Caco-2 (cell line): ENCODE measurements around the gene RNF121. TPM values are rescaled to one million over a fixed set of nuclear protein-coding genes. Genes with fewer than 3 reads are reported as not detected.

Experiments
- BruUV-seq: library from RNA; stranded (reverse); fragments of 400-500 nt; replicated peaks from 2 replicates; lab custom pipeline; 2021; lab: Mats Ljungman, UMichigan
- CTCF ChIA-PET: fragments of 300-600 bp; sonication (Branson Sonifier 250); formaldehyde crosslinking; loops from one replicate; lab custom pipeline; 2022; ENCODE audit warnings: antibody characterized with exemption; lab: Charles Lee
- POLR2A ChIA-PET: fragments of 300-600 bp; sonication (Branson Sonifier 250); formaldehyde crosslinking; loops from one replicate; lab custom pipeline; 2022; ENCODE audit warnings: antibody characterized with exemption; lab: Charles Lee
- DNase-seq, 2 experiments: peaks; one replicate each; pipeline versions ENCODE4 v3.0.0 to v3.0.0-alpha.2; 2020 to 2022
- H3K27me3 ChIP-seq: replicated peaks from 2 replicates; pipeline ENCODE4 v1.6.0; 2011; ENCODE audit warnings: low read length; ENCODE audit not compliant: control insufficient read depth, insufficient read depth
- H3K36me3 ChIP-seq: 2 replicates; pipeline ENCODE4 v1.5.1; 2011; ENCODE audit warnings: low read length; ENCODE audit not compliant: control insufficient read depth, insufficient read depth
- H3K4me1 ChIP-seq: fragments of 250-450 bp; sonication (Bioruptor Pico); 2 replicates; pipeline ENCODE4 v1.5.1; 2020; ENCODE audit warnings: mild to moderate bottlenecking
- H3K4me3 ChIP-seq: 2 replicates; pipeline ENCODE4 v1.5.1; 2011; ENCODE audit warnings: low read depth, mild to moderate bottlenecking, control low read depth, low read length
- H3K9me3 ChIP-seq: fragments of 250-450 bp; sonication (Bioruptor Pico); 2 replicates; pipeline ENCODE4 v1.5.1; 2020; ENCODE audit warnings: mild to moderate bottlenecking, moderate library complexity
- H3K27ac Mint-ChIP-seq: one replicate; pipeline ENCODE4 v1.8.0; 2022; ENCODE audit warnings: mixed read lengths; ENCODE audit not compliant: unreplicated experiment
- H3K27me3 Mint-ChIP-seq: one replicate; pipeline ENCODE4 v1.8.0; 2022; ENCODE audit warnings: mixed read lengths; ENCODE audit not compliant: insufficient read depth, unreplicated experiment
- H3K36me3 Mint-ChIP-seq: one replicate; pipeline ENCODE4 v1.8.0; 2022; ENCODE audit warnings: mild to moderate bottlenecking, mixed read lengths; ENCODE audit not compliant: insufficient read depth, unreplicated experiment
- H3K4me1 Mint-ChIP-seq: one replicate; pipeline ENCODE4 v1.8.0; 2022; ENCODE audit warnings: low read depth, mixed read lengths; ENCODE audit not compliant: unreplicated experiment
- H3K4me3 Mint-ChIP-seq: one replicate; pipeline ENCODE4 v1.8.0; 2022; ENCODE audit warnings: mild to moderate bottlenecking, moderate library complexity, mixed read lengths; ENCODE audit not compliant: unreplicated experiment
- H3K9me3 Mint-ChIP-seq: one replicate; pipeline ENCODE4 v1.8.0; 2022; ENCODE audit warnings: mixed read lengths; ENCODE audit not compliant: unreplicated experiment
- intact Hi-C: fragments of 100-400 bp; cut with micrococcal nuclease; formaldehyde crosslinking; loops from one replicate; pipeline ENCODE4 v1.10.0; 2022; ENCODE audit not compliant: unreplicated experiment
- total RNA-seq: library from RNA; stranded (reverse); gene quantifications from 2 replicates; pipeline ENCODE4 v1.2.3, GENCODE V29; 2022
- TF ChIP-seq, protein P1 (sequence below), 2 experiments: fragments of 200-600 bp in 1 of 2; IDR thresholded peaks; 1 replicate in 1 of 2; 2 replicates in 1 of 2; pipeline versions ENCODE4 v1.5.1 to v1.8.0; 2011 to 2022; ENCODE audit warnings: antibody characterized with exemption in 1 of 2, control low read depth in 1 of 2, inconsistent platforms in 1 of 2, low read depth in 1 of 2, low read length in 1 of 2, mild to moderate bottlenecking in 1 of 2, moderate library complexity in 1 of 2; ENCODE audit not compliant: insufficient read depth in 1 of 2, severe bottlenecking in 1 of 2, unreplicated experiment in 1 of 2

RNF121 gene
- total RNA-seq, 1 experiment from 2014 or later: 146 TPM

DNA sequence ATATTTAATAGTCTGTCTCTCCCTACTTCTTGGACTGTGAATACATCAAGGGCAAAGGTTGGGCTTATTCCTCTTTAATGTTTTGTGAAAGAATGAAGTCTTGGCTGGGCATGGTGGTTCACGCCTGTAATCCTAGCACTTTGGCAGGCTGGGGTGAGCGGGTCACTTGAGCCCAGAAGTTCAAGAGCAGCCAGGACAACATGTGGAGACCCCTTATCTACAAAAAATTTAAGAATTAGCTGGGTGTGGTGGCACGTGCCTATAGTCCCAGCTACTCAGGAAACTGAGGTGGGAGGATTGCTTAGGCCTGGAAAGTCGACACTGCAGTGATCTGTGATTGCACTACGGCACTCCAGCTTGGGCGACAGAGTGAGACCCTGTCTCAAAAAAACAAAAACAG is 20.2 kb downstream of the RNF121 start:
- no peak overlapping the region for H3K4me3 ChIP-seq
- peaks cover 63% of the 10 kb centered on the region for H3K4me1 ChIP-seq
- BruUV-seq: no TSS peak
- POLR2A ChIA-PET: interaction anchor here (0.6 to 1.7 kb wide), 8 partner anchors 17 to 198 kb away, joined by 3 to 41 read pairs (median 3); partner anchors contain the start of genes ANAPC15, RNF121 and XNDC1N
- intact Hi-C loops: loop anchor here (5.0 kb wide), 1 partner anchor 273 kb away; the partner anchor contains the start of gene INPPL1
- CTCF ChIA-PET: interaction anchor here (0.6 to 1.7 kb wide), 11 partner anchors 9 to 735 kb away, joined by 3 to 15 read pairs (median 4); partner anchors contain the start of genes RNF121 and XNDC1N
- peak overlapping the region; percentile 87 for H3K27ac Mint-ChIP-seq
- no peaks in the 10 kb centered on the region for H3K27me3 Mint-ChIP-seq
- peaks cover 36% of the 10 kb centered on the region for H3K36me3 Mint-ChIP-seq
- TF ChIP-seq, protein P1, sequence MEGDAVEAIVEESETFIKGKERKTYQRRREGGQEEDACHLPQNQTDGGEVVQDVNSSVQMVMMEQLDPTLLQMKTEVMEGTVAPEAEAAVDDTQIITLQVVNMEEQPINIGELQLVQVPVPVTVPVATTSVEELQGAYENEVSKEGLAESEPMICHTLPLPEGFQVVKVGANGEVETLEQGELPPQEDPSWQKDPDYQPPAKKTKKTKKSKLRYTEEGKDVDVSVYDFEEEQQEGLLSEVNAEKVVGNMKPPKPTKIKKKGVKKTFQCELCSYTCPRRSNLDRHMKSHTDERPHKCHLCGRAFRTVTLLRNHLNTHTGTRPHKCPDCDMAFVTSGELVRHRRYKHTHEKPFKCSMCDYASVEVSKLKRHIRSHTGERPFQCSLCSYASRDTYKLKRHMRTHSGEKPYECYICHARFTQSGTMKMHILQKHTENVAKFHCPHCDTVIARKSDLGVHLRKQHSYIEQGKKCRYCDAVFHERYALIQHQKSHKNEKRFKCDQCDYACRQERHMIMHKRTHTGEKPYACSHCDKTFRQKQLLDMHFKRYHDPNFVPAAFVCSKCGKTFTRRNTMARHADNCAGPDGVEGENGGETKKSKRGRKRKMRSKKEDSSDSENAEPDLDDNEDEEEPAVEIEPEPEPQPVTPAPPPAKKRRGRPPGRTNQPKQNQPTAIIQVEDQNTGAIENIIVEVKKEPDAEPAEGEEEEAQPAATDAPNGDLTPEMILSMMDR (IDR thresholded peaks at IDR 0.05; ENCODE audit: insufficient read depth in 1 of 2, low read depth in 1 of 2, low read length in 1 of 2, severe bottlenecking in 1 of 2, unreplicated experiment in 1 of 2): no peak
- H3K36me3 ChIP-seq: no peaks in the 10 kb centered on the region
- DNase-seq: peak in 1 of 2 experiments; percentile 53
- no peaks in the 10 kb centered on the region for H3K27me3 ChIP-seq
- no peaks in the 10 kb centered on the region for H3K9me3 Mint-ChIP-seq
- peak overlapping the region; percentile 54 for H3K4me3 Mint-ChIP-seq
- peaks cover 29% of the 10 kb centered on the region for H3K4me1 Mint-ChIP-seq
- no peaks in the 10 kb centered on the region for H3K9me3 ChIP-seq

DNA sequence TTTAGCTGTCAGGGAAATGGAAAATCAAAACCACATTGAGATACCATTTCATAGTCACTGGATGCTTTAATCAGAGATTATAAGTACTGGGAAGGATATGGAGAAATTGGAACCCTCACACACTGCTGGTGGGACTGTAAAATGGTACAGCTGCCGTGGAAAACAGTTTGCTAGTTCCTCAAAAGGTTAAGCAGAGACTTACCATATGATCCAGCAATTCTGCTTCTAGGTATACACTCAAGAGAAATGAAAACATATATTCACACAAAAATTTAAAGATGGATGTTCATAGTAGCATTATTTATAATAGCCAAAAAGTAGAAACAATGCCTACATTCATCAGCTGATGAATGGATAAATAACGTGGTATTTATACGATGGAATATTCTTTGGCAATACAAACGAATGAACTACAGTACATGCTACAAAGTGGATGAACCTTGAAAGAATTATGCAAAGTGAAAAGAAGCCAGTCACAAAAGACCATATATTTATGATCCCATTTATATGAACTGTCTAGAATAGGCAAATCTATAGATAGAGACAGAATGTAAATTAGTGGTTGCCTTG is 23.0 kb downstream of the RNF121 start:
- ChIA-PET POLR2A (no interaction called here), CTCF (no interaction called here)
- BruUV-seq: no TSS peak
- intact Hi-C loops: no loop called here
- Mint-ChIP-seq H3K4me3 (no peak overlapping the region), H3K4me1 (peaks cover 13% of the 10 kb centered on the region), H3K27me3 (no peaks in the 10 kb centered on the region), H3K9me3 (no peaks in the 10 kb centered on the region), H3K27ac (no peak overlapping the region), H3K36me3 (peaks cover 28% of the 10 kb centered on the region)
- Histone ChIP-seq H3K4me1 (peaks cover 35% of the 10 kb centered on the region), H3K9me3 (no peaks in the 10 kb centered on the region), H3K4me3 (no peak overlapping the region), H3K27me3 (no peaks in the 10 kb centered on the region), H3K36me3 (no peaks in the 10 kb centered on the region)
- TF ChIP-seq, protein P1 (IDR thresholded peaks at IDR 0.05; ENCODE audit: insufficient read depth in 1 of 2, low read depth in 1 of 2, low read length in 1 of 2, severe bottlenecking in 1 of 2, unreplicated experiment in 1 of 2): no peak
- DNase-seq: no peak

DNA sequence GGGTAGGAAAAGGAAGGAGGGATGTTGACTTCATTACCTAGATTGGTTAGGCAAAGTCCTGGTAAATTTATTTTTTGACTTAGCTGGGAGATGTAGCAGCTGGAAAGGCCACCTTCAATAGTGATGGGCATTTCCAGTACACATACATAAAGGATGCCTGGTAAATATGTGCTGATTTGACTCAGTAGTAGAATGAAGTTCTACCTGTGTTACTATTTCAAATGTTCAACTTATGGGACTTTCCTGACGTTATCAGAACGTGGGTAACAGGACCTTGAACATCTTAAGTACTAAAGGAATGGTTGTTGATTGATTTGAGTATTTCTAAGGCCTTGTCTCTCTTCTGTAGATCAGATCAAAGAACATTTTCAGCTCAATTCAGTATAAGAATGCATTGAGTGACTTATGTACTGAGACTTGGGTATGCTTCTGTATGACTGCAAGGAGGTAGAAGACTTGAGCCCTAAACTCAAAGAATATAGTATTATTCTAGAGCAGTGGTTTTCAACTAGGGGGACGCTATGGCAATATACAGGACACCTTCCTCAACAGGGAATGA is 27.1 kb downstream of the RNF121 start:
- TF ChIP-seq, protein P1 (IDR thresholded peaks at IDR 0.05; ENCODE audit: insufficient read depth in 1 of 2, low read depth in 1 of 2, low read length in 1 of 2, severe bottlenecking in 1 of 2, unreplicated experiment in 1 of 2): no peak
- no peak overlapping the region for H3K27ac Mint-ChIP-seq
- ChIA-PET POLR2A (no interaction called here), CTCF (no interaction called here)
- peaks cover 16% of the 10 kb centered on the region for H3K4me1 Mint-ChIP-seq
- DNase-seq: no peak
- H3K4me1 ChIP-seq: no peaks in the 10 kb centered on the region
- H3K27me3 ChIP-seq: no peaks in the 10 kb centered on the region
- no peak overlapping the region for H3K4me3 ChIP-seq
- H3K4me3 Mint-ChIP-seq: no peak overlapping the region
- H3K27me3 Mint-ChIP-seq: no peaks in the 10 kb centered on the region
- peaks cover 19% of the 10 kb centered on the region for H3K36me3 Mint-ChIP-seq
- H3K9me3 ChIP-seq: no peaks in the 10 kb centered on the region
- BruUV-seq: no TSS peak
- no peaks in the 10 kb centered on the region for H3K9me3 Mint-ChIP-seq
- no peaks in the 10 kb centered on the region; the same call in 1 of the 2 replicates for H3K36me3 ChIP-seq
- intact Hi-C loops: no loop called here
